Germinal center (tissue), 1 donor: ENCODE measurements around the gene COPG1.
A peak's percentile ranks its signal among the peaks of the same experiment; 100 is the strongest.
"Not testable (repeated sequence)": the region's sequence is repeated elsewhere in the genome, so short reads cannot be mapped to it uniquely, and the experiment has no call there.

Experiments
- DNase-seq: peaks from one replicate; pipeline ENCODE4 v3.0.0; 2012; ENCODE audit warnings: mixed read lengths, low spot score

COPG1 gene

GRCh38 chr3:129240436-129240835, 9.0 kb upstream of the COPG1 start:
- no peak for DNase-seq

- no peak for DNase-seq
Observed at GRCh38 chr3:129245141-129245540, 4.3 kb upstream of the COPG1 start.

GRCh38 chr3:129245641-129246306, 3.6 kb upstream of the COPG1 start:
- peak; percentile 85 for DNase-seq

DNA sequence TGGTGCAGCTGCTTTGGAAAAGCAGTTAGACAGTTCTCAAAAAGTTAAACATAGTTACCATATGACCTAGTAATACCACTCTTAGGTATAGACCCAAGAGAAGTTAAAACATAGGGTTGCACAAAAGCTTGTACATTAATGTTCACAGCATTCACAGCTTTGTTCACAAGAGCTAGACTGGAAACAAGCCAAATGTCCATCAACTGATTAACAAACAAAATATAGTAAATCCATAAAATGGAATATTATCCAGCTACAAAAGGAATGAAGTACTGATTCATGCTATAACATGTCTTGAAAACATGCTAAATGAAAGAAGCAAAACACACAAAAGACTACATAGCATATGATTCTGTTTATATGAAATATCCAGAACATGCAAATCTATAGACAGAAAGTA, 2.8 kb upstream of the COPG1 start:
- no peak for DNase-seq

DNA sequence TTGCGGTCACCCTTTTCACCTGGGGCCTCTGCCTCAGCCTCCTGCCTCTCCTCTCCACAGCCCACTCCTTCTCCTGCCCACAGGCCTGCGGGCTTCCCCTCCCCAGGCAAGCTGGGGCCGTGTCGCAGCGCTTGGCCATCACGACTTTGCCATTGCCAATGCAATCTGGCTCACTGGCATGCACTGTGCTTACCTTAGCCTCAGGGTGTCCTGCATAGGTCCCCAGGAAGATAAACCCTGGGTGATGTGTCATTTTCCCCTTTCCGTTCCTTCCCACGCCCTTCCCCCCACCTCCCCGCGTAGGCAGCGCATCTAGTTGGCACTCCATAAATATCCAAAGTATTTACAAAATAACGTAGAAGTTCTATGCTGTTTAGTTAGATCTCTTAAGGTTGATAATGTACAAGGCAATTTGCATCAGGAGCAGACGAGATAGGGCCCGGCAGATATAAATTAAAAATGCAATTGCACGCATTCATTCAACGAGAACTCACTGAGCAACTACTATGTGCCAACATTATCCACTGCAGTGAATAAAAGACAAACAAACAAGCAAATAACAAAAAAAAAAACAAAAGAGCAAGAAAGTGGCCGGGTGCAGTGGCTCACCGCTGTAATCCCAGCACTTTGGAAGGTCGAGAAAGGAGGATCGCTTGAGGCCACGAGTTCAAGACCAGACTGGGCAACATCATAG, 973 bp upstream of the COPG1 start:
- no peak for DNase-seq

GRCh38 chr3:129252748-129253147, 3.3 kb downstream of the COPG1 start:
- DNase-seq, result no peak

DNA sequence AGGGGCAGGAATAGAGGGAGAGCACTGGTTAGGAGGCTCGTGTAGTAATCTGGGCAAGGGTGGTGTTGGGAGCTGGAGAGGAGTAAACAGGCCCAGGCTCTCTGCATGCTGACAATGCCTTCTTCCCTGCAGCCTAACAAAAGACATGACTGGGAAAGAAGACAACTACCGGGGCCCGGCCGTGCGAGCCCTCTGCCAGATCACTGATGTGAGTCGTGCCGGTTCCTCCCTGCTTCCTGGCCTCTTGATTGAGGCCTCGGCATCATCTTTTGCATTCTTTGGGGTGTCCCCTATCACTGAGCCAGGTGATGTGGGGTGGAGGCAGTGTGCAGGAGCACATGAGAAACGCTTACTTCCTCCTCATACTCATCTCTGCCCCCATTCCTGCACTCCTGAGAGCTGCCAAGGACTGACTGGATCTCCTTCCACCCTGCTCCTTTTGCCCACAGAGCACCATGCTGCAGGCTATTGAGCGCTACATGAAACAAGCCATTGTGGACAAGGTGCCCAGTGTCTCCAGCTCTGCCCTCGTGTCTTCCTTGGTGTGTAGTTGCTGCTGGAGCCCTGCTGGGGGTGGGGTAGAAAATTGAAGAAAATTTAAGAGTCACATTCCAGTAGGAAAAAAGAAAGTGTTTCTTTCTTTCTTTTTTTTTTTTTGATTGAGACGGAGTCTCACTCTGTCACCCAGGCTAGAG, 5.3 kb downstream of the COPG1 start:
- no peak for DNase-seq

DNA sequence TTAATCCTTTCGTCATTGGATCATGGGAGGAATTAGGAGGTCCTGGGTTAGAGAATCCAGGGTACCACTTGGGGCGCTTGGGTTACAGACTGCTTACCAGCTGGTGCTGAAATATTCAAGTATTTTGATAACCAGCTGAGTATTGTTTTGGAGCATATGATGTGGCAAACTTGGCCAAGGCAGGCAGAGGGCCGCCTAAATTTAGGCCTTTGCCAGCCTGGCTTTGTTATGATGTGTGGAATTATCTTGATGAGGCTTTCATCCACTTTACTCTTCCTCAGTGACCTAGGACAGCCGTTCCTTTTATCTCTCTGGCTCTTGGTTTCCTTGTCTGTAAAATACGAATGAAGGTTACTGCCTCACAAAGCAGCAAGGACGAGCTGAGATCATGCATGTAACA, 6.9 kb downstream of the COPG1 start:
- no peak for DNase-seq

- no peak for DNase-seq
Observed at GRCh38 chr3:129257609-129258008, 8.2 kb downstream of the COPG1 start.

DNA sequence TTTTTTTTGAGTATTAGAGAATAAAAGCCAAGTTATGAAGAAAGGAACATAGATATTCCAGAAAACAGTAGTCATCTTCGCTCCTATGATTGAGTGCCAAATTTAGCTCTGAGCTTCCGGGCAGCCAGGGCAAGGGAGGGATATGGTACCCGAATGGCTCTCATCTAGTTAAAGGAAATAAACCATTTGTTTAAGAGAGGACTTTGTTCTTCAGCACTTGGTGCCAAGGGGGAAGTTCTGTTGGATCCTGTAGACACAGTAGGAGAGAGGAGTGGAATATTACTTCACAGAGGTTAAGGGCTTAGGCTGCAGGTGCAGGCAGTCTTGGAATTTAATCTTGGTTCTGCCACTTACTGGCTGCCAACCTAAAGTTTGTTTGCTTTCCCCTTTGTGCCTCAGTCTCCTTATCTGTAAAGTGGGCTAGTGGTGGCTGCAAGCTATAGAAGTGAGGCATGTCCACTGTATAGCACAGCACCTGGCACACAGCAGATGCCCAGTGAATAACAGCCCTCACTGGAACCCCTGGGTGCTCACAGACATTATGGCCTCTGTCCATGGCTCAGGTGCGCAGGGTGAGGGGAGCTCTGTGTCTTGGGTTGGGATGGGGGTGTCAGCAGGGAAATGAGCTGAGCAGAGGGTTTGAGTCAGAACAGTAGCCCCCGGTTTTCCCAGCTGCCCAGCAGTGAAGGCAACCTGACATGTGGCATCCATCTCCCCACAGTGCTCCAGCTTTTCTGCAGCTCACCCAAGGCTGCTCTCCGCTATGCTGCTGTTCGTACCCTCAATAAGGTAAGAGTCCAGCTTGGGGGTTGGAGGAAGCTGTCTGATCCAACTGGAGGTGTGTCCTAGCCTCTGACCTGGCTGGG, 10.4 kb downstream of the COPG1 start:
- no peak for DNase-seq

DNA sequence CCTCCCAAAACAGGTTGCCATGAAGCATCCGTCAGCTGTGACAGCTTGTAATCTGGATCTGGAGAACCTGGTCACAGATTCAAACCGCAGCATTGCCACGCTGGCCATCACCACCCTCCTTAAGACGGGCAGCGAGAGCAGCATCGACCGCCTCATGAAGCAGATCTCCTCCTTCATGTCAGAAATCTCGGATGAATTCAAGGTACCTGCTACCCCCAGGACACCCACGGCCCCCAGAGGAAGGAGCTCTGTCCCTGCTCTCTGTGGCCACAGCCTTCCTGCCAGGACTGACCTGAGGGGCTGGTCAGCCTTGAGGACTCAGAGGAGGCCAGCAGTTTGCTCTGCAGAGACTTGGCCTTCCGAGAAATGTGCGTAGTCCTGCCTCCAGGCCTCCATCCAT, 11.2 kb downstream of the COPG1 start:
- DNase-seq, result no peak

DNA sequence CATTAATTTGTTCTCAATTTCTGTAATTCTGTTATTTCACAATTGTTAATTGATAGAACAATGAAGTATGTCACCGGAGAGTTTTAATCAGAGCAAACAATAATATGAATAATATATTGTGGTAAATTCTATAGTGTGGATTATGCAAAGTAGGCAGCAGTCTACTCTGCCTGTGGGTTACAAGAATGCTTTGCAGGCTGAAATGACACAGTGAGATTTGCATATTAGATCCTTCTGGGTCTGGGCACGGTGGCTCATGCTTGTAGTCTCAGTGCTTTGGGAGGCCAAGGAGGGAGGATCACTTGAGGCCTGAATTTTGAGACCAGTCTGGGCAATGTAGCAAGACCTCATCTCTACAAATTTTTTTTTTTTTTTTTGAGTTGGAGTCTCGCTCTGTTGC, 12.5 kb downstream of the COPG1 start:
- no peak for DNase-seq

- no peak for DNase-seq
Observed at GRCh38 chr3:129263161-129263910, 13.9 kb downstream of the COPG1 start.

DNA sequence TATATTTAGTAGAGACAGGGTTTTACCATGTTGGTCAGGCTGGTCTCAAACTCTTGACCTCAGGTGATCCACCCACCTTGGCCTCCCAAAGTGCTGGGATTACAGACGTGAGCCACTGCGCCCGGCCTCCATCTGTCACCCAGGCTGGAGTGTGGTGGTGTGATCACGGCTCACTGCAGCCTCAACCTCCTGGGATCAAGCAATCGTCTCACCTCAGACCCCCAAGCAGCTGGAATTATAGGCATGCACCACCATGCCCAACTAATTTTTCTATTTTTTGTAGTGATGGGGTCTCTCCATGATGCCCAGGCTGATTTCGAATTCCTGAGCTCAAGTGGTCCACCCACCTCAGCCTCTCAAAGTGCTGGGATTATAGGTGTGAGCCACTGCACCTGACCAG, 15.6 kb downstream of the COPG1 start:
- not testable (repeated sequence) for DNase-seq

- no peak for DNase-seq
Observed at GRCh38 chr3:129266651-129267050, 17.2 kb downstream of the COPG1 start.

DNA sequence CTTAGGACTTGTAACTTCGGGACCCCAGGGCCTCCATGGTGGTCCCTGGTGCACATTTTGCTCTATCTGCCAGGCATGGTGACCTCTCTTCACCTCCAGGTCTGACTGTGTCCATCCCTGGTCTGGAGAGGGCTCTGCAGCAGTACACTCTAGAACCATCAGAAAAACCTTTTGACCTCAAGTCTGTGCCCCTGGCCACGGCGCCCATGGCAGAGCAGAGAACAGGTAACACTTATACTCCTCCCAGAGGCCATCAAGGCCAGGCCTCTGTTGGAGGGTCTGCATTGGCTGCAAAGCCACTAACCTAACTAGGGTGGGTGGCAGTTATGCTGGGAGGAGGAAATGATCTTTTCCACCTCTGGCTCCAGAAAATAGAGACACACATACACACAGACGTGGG, 19.0 kb downstream of the COPG1 start:
- DNase-seq, result no peak

DNA sequence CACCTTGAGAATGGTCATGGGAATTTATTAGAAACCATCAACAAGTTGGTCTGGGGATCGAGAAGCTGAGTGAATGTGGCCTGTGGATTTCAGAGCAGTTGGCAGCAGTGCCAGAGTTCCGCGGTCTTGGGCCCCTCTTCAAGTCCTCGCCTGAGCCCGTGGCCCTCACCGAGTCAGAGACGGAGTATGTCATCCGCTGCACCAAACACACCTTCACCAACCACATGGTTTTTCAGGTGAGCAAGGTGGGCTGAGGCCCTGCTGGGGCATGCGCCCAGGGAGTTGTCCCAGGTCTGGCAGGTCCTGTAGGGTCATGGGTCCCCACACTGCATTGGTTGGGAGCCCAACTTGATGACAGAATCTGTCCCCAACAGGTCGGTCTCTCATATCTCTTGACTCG, 22.3 kb downstream of the COPG1 start:
- DNase-seq, result no peak

GRCh38 chr3:129276385-129276784, 27.0 kb downstream of the COPG1 start:
- peak; percentile 80 for DNase-seq

DNA sequence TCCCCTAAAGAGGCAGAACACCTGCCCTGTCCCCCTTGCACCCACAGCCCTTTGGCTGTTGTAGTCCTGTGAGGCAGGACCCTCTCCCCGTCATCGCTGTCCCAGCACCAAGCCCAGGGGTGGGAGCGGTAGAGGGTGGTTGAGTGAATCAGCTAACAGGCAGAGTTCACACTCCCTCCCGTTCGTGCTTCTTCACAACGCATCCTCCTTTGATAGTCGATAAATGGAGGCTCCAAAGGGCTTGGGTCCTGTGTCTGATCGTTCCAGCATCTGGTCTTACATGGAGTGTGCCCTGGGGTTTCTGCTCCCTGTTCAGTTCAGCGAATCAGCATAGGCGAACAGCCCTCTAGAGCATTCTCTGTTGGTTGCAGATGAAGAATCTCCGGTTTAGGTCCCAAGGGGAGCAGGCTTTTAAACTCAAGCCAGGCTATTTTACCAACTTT, 28.4 kb downstream of the COPG1 start:
- DNase-seq, result peak; percentile 60

- DNase-seq, result peak; percentile 90
Observed at GRCh38 chr3:129278439-129278965, 29.1 kb downstream of the COPG1 start, which contains the start of gene HMCES. TSS of gene HMCES (plus strand) at chr3:129278870. CDS start at chr3:129279733, 863 bp downstream.
